Measurements from ENCODE around the gene ATP6AP1.
"Not testable (repeated sequence)": the region's sequence is repeated elsewhere in the genome, so short reads cannot be mapped to it uniquely, and the experiment has no call there.

The ATP6AP1 gene

DNA sequence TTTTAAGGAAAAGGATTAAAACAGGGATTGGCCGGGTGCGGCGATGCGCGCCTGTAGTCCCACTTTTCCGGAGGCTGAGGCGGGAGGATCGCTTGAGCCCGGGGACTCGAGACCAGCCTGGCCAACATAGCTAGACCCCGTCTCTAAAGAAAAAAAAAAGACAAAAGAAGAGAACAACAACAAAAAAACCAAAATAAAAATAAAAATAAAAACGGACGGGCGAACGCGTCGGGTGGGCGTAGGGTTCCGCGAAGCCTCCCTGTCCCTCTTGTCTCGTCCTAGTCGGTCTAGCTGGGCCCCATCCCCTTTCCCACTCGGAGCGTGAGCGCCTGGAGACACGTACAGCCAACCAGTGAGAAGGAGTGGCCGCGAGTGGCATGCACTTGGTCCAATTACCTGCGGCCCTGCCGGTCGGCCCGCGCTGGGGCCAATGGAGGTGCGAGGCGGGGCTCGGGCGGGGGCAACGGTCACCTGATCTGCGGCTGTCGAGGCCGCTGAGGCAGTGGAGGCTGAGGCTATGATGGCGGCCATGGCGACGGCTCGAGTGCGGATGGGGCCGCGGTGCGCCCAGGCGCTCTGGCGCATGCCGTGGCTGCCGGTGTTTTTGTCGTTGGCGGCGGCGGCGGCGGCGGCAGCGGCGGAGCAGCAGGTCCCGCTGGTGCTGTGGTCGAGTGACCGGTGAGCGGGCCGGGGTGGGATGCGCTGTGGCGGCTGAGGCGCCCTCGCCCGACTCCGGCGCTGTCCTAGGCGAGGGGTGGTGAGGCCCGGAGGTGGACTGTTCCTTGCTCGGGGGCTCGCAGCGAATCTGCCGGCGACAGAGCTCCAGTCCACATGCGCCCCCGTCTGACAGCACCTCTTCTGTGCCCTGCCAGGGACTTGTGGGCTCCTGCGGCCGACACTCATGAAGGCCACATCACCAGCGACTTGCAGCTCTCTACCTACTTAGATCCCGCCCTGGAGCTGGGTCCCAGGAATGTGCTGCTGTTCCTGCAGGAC is at the start of gene ATP6AP1:
TSS of gene ATP6AP1 (plus strand) at position 502 of the 996 bp plus-strand sequence. CDS start at position 518, 16 bp downstream.
- peak; percentile 97 for DNase-seq (ENCODE audit: low read depth, low spot score)

DNA sequence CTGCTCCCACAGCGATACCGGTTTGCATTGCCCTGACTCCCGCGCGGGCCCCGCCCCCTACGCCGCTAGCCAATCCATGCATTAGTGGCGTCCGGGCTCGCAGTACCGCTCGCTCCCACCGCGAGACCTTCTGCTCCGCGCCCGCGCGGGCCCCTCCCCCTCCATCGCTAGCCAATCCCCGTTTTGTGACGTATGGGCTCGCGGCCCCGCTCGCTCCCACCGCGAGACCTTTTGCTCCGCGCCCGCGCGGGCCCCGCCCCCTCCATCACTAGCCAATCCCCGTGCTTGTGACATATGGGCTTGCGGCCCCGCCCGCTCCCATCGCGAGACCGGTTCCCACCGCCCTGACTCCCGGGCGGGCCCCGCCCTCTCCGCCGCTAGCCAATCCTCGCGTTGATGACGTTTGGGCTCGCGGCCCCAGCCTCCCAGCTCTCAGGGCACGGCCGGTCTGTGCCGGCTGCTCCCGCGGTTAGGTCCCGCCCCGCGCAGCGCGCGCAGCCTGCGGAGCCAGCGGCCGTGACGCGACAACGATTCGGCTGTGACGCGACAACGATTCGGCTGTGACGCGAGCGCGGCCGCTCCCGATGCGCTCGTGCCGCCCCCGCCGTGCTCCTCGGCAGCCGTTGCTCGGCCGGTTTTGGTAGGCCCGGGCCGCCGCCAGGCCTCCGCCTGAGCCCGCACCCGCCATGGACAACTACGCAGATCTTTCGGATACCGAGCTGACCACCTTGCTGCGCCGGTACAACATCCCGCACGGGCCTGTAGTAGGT is 49.5 kb upstream of the ATP6AP1 start, which contains the start of gene EMD:
TSS of gene EMD (plus strand) at position 497 of the 770 bp plus-strand sequence. CDS start at position 687, 190 bp downstream.
- DNase-seq (ENCODE audit: low read depth, low spot score): peak; percentile 100

DNA sequence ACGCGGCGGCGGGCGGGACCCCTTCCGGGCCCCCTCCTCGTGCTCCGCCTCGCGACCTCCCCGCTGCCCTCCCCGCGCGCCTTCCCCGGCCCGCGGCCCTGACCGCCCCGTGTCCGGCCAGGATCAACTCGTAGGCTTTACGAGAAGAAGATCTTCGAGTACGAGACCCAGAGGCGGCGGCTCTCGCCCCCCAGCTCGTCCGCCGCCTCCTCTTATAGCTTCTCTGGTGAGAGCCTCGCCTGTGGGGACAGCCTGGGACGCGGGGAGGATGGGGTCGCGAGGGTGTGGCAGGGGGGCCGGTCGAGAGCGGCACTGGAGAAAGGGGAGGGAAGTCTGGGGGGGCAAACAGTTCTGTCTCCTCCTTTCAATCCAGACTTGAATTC is 48.9 kb upstream of the ATP6AP1 start:
- DNase-seq (ENCODE audit: low read depth, low spot score): no peak

DNA sequence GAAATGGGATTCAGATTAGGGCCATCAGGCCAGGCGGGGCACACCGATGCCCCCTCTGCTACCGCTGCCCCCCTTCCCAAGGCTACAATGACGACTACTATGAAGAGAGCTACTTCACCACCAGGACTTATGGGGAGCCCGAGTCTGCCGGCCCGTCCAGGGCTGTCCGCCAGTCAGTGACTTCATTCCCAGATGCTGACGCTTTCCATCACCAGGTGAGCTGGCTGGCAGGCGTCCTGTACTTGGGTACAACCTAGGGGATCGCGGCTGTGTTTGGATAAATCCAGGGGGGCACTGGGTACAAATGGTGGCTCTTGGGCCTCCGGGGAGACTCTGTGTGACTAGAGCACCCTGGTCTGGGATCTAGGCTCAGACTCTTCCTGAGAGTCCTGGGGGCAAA is 48.3 kb upstream of the ATP6AP1 start:
- no peak for DNase-seq (ENCODE audit: low read depth, low spot score)

GRCh38 chrX:154380787-154381186 is 47.7 kb upstream of the ATP6AP1 start:
- no peak for DNase-seq (ENCODE audit: low read depth, low spot score)

DNA sequence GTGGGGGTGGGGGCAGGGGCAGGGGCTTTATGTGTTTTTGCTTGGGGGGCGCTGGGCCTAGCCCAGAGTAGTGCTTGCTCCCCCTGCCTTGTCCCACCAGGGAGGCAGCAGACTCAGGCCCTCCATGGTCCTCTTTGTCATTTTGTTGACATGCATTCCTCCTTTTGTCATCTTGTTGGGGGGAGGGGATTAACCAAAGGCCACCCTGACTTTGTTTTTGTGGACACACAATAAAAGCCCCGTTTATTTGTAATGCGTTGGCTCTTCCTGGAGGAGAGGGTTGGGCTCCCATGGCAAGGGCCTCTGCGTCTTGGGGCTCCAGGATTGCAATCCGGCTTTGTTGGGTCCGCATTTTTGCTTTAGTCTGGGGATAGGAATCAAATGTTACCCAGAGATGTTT is 47.2 kb upstream of the ATP6AP1 start:
- DNase-seq (ENCODE audit: low read depth, low spot score): peak; percentile 69

DNA sequence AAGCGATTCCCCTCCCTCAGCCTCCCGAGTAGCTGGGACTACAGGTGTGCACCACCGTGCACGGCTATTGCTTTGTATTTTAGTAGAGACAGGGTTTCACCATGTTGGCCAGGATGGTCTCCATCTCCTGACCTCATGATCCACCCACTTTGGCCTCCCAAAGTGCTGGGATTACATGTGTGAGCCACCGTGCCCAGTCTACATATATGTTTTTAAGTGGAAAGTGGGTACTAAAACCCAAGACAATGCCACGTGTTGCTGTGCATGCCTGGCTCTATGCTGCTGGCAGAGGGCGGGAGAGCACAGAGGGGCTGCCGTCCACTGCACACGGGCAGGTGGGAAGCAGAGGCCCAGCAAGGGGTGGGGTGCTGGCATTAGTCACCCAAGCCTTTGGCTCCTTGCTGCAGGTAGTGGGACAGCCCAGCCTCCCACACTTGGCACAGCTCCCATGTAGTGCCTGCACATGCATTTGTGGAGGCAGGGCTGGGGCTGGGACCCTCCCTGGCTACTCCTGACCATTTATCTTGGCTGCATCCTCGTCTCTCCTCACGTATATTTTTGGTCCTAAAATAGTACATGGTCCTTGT is 45.9 kb upstream of the ATP6AP1 start:
- no peak for DNase-seq (ENCODE audit: low read depth, low spot score)

DNA sequence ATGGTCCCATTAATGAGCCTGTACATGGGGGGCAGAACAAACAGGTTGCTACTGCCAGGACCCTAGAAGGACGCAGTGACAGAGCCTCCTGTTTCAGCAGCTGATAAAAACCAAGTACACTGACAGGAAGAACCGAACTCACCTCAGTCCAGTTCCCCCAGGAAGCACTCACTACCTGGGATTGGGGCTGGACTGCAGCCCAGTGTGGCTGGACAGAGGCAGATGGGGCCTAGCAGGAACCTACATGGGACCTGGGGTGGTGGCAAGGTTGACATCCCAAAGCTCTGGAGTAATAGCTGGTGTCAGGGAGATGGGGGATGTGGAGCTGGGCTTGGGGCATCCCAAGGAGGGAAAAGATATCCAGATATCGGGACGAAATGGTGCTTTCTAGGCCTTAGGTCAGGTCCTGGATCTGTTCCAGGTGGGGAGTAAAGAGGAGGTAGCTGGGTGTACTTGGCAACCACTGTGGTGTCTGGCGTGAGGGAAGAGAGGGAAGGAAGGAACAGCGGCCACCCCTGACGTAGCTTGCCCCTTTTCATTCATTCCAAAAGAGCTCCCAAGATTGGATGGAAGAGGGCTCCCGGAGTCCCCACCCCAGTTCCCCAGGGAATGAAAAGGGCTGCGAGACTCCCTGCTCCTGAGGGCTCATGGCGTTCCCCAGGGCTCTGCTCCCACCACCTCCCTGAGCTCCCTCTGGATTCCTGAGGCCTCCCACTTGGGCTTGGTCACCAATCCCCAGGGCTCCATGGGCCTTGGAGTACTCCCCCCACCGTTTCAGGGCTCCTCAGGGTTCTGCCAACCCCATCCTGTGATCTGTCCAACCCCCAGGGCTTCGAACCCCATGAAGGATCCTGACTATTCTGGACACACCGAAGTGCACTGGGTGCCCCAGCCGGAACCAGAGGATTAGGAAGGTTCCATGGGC is 44.9 kb upstream of the ATP6AP1 start:
- no peak for DNase-seq (ENCODE audit: low read depth, low spot score)

GRCh38 chrX:154384284-154384892 is 44.1 kb upstream of the ATP6AP1 start:
- DNase-seq (ENCODE audit: low read depth, low spot score): peak; percentile 26

DNA sequence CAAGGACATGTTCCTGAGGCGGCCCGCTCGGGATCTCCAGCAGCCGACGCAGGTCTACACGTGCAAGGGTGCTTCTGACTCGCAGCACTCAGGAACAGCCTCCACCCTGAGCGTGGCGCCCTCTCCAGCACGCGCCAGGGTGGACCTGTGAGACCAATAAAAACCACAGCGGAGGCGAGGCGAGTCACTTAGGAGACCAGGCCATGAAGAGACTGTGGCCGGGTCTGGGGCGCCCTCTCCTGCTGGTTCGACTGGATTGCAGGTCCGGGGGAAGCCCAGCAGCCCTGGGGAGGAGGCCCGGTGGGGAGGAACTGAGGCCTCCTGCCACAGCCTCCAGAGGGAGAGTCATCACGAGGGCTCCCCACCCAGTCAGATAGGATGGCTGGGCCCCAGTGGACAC is 40.4 kb upstream of the ATP6AP1 start:
- not testable (repeated sequence) for DNase-seq (ENCODE audit: low read depth, low spot score)

- not testable (repeated sequence) for DNase-seq (ENCODE audit: low read depth, low spot score)
These were observed 39.8 kb upstream of the ATP6AP1 start for GRCh38 chrX:154388649-154389048.

DNA sequence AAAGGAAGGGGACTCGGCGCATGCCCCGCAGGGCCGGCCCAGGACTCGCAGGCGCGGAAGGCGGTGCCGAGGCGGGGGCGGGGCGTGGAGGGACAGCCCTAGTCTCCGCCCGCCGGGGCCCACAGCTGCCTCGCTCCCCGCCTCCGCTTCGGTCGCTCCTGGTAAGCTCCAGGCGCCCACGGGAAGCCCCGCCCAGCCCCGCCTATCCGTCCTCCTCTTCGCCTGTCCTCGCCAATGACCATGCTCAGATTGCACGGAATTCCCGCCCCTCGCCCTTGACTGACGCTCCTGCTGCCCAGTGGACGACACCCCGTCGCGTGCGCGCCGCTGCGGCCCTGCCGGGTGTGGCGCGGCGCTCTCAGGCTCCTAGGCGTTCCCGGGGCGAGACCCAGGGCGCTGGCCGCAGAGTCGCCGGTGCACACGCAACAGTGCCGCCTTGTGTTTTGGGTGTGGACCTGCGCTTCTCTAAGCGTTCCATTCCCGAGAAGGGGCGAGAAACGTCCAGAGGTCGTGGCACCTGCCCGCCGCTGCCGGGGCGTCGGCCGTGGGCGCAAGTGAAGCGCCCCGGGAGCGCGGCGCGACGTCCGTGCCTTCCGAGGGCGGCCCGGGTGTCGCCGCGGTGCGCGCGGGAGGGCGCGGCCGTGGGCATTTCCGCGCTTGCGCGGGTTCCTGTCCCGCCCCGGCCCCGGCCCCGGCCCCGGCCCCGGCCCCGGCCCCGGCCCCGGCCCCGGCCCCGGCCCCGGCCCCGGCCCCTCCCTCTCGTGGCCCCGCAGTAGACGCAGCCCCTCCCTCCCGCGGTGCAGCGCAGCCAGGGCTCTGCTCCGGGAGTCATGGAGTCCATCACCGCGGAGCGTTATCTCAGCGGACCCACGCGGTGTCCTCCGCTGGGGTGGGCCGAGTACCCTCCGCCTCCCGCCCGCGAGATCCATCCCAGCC is 38.4 kb upstream of the ATP6AP1 start:
- not testable (repeated sequence) for DNase-seq (ENCODE audit: low read depth, low spot score)

GRCh38 chrX:154396363-154396762 is 32.1 kb upstream of the ATP6AP1 start:
- not testable (repeated sequence) for DNase-seq (ENCODE audit: low read depth, low spot score)

DNA sequence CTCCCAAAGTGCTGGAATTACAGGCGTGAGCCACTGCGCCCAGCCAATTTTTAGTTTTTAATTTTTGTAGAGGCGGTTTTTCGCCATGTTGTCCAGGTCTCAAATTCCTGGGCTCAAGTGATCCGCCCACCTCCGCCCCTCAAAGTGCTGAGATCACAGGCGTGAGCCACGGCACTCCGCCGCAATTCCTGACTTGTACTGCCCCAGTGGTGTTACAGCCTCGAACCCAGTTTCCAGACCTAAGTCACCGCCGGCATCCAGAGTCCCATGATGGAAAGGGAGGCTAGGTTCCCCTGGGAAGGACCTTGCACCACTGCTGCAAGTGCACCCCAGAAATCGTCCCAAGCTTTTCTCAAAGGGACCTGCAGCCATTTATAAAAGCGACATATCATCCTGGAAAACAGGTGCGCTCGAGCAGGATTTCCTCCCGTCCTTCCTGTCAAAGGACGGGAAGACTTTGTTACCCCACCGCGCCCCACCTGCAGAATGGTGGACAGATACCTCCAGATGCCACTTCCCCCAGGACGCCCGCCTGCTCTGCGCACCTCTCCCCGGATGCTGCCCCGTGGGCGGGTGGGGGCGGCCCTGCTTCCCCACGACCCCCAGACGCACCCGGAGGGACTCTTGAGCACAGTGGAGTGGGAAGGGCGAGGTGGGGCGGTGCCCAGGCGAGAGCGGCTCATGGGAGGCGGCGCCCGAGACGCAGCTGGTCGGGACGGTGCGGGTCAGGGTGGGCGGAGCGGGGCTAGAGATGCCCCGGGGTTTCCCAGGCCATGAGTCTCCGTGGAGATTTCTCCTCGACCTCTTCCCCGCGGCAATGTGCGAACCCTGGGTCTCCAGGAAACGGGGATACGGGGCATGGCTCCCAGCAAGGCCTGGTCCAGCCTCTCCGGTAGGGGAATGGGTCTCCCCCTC is 31.2 kb upstream of the ATP6AP1 start:
- peak; percentile 85 for DNase-seq (ENCODE audit: low read depth, low spot score)

- peak; percentile 99 for DNase-seq (ENCODE audit: low read depth, low spot score)
These were observed 30.4 kb upstream of the ATP6AP1 start, which contains the start of gene RPL10 for GRCh38 chrX:154397888-154398667. Gene RPL10, plus strand, starts transcription at chrX:154398377. Its CDS starts 143 bp downstream, at chrX:154398520.

DNA sequence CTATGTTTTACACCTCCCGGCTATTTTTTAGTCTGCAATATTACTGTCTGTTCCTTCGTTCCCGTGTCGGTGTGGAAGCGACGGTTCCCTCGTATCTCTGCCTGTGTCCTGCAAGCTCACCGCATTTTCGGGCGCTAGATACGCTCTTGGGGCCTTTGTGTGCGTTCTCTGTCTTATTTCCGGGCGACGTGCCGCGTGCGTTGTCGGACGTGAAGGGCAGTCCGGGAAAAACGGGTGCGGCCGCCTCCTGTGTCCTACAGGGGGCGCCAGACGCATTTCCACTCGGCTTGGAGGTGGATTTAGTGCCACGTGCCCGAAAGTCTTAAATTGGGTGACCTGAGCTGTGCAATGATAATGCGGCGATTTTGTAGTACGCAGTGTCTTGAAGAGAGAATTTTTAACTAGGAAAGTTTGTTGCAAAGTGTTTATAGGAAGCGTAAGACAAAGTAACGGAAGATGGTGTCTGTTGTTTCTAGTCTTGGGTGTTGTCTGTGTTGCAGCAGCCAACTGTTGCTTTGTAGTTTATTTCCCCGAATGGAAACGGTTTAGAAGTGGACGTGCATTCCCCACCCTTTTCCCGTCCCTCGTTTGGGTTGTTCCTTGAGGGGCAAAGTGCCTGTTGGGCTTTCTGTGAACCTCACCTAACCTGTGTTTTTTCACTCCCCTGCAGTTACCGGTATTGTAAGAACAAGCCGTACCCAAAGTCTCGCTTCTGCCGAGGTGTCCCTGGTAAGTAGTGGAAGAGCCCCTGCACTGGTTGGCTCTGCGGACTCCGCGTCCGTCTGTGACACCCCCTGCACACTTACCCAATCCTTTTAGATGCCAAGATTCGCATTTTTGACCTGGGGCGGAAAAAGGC is 29.6 kb upstream of the ATP6AP1 start:
- DNase-seq (ENCODE audit: low read depth, low spot score): peak; percentile 94

All from ELF-1 (cell line).